Activated CD8-positive, alpha-beta memory T cell treated with anti-CD3 and anti-CD28 coated beads, Interleukin-2, amount 10 ng/mL, durations not matched to agents 7 days and 5 days (primary cell): Measurements from ENCODE around the gene SPDYE6. TPM values are rescaled to one million over a fixed set of nuclear protein-coding genes. Genes with fewer than 3 reads are reported as not detected.
A peak's percentile ranks its signal among the peaks of the same experiment; 100 is the strongest.
"Not testable (repeated sequence)": the region's sequence is repeated elsewhere in the genome, so short reads cannot be mapped to it uniquely, and the experiment has no call there.

Experiments used
- ATAC-seq: fragments of 150-1000 bp; cut with Tn5 transposase; one replicate; pipeline ENCODE4 v1.10.0; 2021; ENCODE audit warnings: moderate library complexity
- CTCF ChIA-PET: fragments of 350-600 bp; sonication (Branson Sonifier 250); formaldehyde crosslinking; loops from one replicate; lab custom pipeline; 2021; ENCODE audit warnings: antibody characterized with exemption; lab: Charles Lee
- DNase-seq: peaks from one replicate; pipeline ENCODE4 v3.0.0-alpha.2; 2020
- H3K27ac Mint-ChIP-seq: one replicate; pipeline ENCODE4 v1.8.0; 2021; ENCODE audit warnings: mild to moderate bottlenecking, mixed read lengths
- H3K27me3 Mint-ChIP-seq: one replicate; pipeline ENCODE4 v1.8.0; 2021; ENCODE audit warnings: mixed read lengths
- H3K36me3 Mint-ChIP-seq: one replicate; pipeline ENCODE4 v1.8.0; 2021; ENCODE audit warnings: mild to moderate bottlenecking, mixed read lengths
- H3K4me1 Mint-ChIP-seq: one replicate; pipeline ENCODE4 v1.8.0; 2021; ENCODE audit warnings: mixed read lengths
- H3K4me3 Mint-ChIP-seq: one replicate; pipeline ENCODE4 v1.8.0; 2021; ENCODE audit warnings: mild to moderate bottlenecking, moderate library complexity, mixed read lengths
- H3K9me3 Mint-ChIP-seq: one replicate; pipeline ENCODE4 v1.8.0; 2022; ENCODE audit warnings: low read depth, mixed read lengths
- total RNA-seq, 2 experiments: library from RNA; stranded (reverse); gene quantifications; one replicate each; pipeline ENCODE4 v1.2.3, GENCODE V29; 2021

The SPDYE6 gene
- total RNA-seq, 2 experiments from 2014 or later: not detected

GRCh38 chr7:102389810-102390209 is 33.6 kb upstream of the SPDYE6 start:
- H3K27ac Mint-ChIP-seq: no peak overlapping the region
- H3K27me3 Mint-ChIP-seq: no peaks in the 10 kb centered on the region
- H3K4me3 Mint-ChIP-seq: no peak overlapping the region
- no peak for DNase-seq
- ATAC-seq: no peak
- H3K9me3 Mint-ChIP-seq: no peaks in the 10 kb centered on the region
- peaks cover 12% of the 10 kb centered on the region for H3K36me3 Mint-ChIP-seq
- no peaks in the 10 kb centered on the region for H3K4me1 Mint-ChIP-seq
- CTCF ChIA-PET: interaction anchor here (0.6 to 0.8 kb wide), 3 partner anchors 107 to 1291 kb away, joined by 3 to 4 read pairs (median 3); no protein-coding TSS in a partner anchor

GRCh38 chr7:102387064-102387463 is 30.8 kb upstream of the SPDYE6 start:
- no peak for DNase-seq
- Mint-ChIP-seq H3K4me3 (no peak overlapping the region), H3K27me3 (no peaks in the 10 kb centered on the region), H3K9me3 (no peaks in the 10 kb centered on the region), H3K27ac (no peak overlapping the region), H3K4me1 (no peaks in the 10 kb centered on the region), H3K36me3 (peaks cover 8% of the 10 kb centered on the region)
- ATAC-seq: no peak
- CTCF ChIA-PET: interaction anchor here (0.8 to 2.0 kb wide), 3 partner anchors 100 to 107 kb away, joined by 3 to 6 read pairs (median 4); no protein-coding TSS in a partner anchor

- H3K4me1 Mint-ChIP-seq, H3K9me3 Mint-ChIP-seq, DNase-seq, ATAC-seq, H3K4me3 Mint-ChIP-seq, H3K27ac Mint-ChIP-seq, H3K27me3 Mint-ChIP-seq, CTCF ChIA-PET: not testable (repeated sequence)
- H3K36me3 Mint-ChIP-seq: peaks cover 31% of the 10 kb centered on the region
These were observed 25.6 kb upstream of the SPDYE6 start for GRCh38 chr7:102381696-102382425.

- peaks cover 32% of the 10 kb centered on the region for H3K36me3 Mint-ChIP-seq
- H3K9me3 Mint-ChIP-seq, H3K4me1 Mint-ChIP-seq, CTCF ChIA-PET, ATAC-seq, H3K27ac Mint-ChIP-seq, H3K4me3 Mint-ChIP-seq, DNase-seq, H3K27me3 Mint-ChIP-seq: not testable (repeated sequence)
These were observed 24.6 kb upstream of the SPDYE6 start for GRCh38 chr7:102380837-102381236.

- no peak for ATAC-seq
These were observed 20.8 kb upstream of the SPDYE6 start for GRCh38 chr7:102376964-102377466.

GRCh38 chr7:102372796-102373195 is 16.6 kb upstream of the SPDYE6 start:
- DNase-seq, H3K9me3 Mint-ChIP-seq, H3K4me3 Mint-ChIP-seq, CTCF ChIA-PET, H3K27ac Mint-ChIP-seq, ATAC-seq, H3K4me1 Mint-ChIP-seq, H3K27me3 Mint-ChIP-seq: not testable (repeated sequence)
- peaks cover 38% of the 10 kb centered on the region for H3K36me3 Mint-ChIP-seq

More at GRCh38 chr7:102376964-102377466, 20.8 kb upstream of the SPDYE6 start:
- H3K36me3 Mint-ChIP-seq: peaks cover 37% of the 10 kb centered on the region
- H3K27me3 Mint-ChIP-seq: no peaks in the 10 kb centered on the region
- no peak for DNase-seq
- H3K4me1 Mint-ChIP-seq: peaks cover 8% of the 10 kb centered on the region
- no peaks in the 10 kb centered on the region for H3K9me3 Mint-ChIP-seq
- CTCF ChIA-PET: no interaction called here
- peak overlapping the region; percentile 29 for H3K27ac Mint-ChIP-seq
- no peak overlapping the region for H3K4me3 Mint-ChIP-seq

GRCh38 chr7:102370038-102370437 is 13.8 kb upstream of the SPDYE6 start:
- peaks cover 33% of the 10 kb centered on the region for H3K36me3 Mint-ChIP-seq
- DNase-seq, ATAC-seq, H3K27ac Mint-ChIP-seq, H3K9me3 Mint-ChIP-seq, H3K4me1 Mint-ChIP-seq, CTCF ChIA-PET, H3K4me3 Mint-ChIP-seq, H3K27me3 Mint-ChIP-seq: not testable (repeated sequence)

GRCh38 chr7:102365390-102365789 is 9.1 kb upstream of the SPDYE6 start:
- peaks cover 14% of the 10 kb centered on the region for H3K4me1 Mint-ChIP-seq
- H3K9me3 Mint-ChIP-seq, H3K27ac Mint-ChIP-seq, ATAC-seq, H3K27me3 Mint-ChIP-seq, CTCF ChIA-PET, DNase-seq: not testable (repeated sequence)
- H3K4me3 Mint-ChIP-seq: peak overlapping the region; percentile 44
- peaks cover 22% of the 10 kb centered on the region for H3K36me3 Mint-ChIP-seq

GRCh38 chr7:102364394-102364886 is 8.2 kb upstream of the SPDYE6 start:
- DNase-seq: peak; percentile 42
- H3K27me3 Mint-ChIP-seq, CTCF ChIA-PET, H3K9me3 Mint-ChIP-seq, ATAC-seq: not testable (repeated sequence)
- Mint-ChIP-seq H3K27ac (peak overlapping the region; percentile 83), H3K4me3 (peak overlapping the region; percentile 97), H3K4me1 (peaks cover 14% of the 10 kb centered on the region), H3K36me3 (peaks cover 17% of the 10 kb centered on the region)

- not testable (repeated sequence) for H3K27me3 Mint-ChIP-seq, H3K9me3 Mint-ChIP-seq
- H3K36me3 Mint-ChIP-seq: peaks cover 17% of the 10 kb centered on the region
- H3K27ac Mint-ChIP-seq: peak overlapping the region; percentile 85
- peak overlapping the region; percentile 97 for H3K4me3 Mint-ChIP-seq
- CTCF ChIA-PET: interaction anchor here (1.0 kb wide), 2 partner anchors 61 to 85 kb away, joined by 3 to 4 read pairs; no protein-coding TSS in a partner anchor
- DNase-seq: peak; percentile 98
- peak; percentile 99 for ATAC-seq
- peaks cover 14% of the 10 kb centered on the region for H3K4me1 Mint-ChIP-seq
These were observed 7.5 kb upstream of the SPDYE6 start for GRCh38 chr7:102363549-102364393.

- H3K4me1 Mint-ChIP-seq, H3K27me3 Mint-ChIP-seq, H3K4me3 Mint-ChIP-seq, H3K27ac Mint-ChIP-seq, CTCF ChIA-PET, H3K9me3 Mint-ChIP-seq, ATAC-seq, H3K36me3 Mint-ChIP-seq, DNase-seq: not testable (repeated sequence)
These were observed 9.3 kb downstream of the SPDYE6 start for GRCh38 chr7:102346983-102347382.

- H3K4me3 Mint-ChIP-seq, H3K27ac Mint-ChIP-seq, CTCF ChIA-PET, ATAC-seq, H3K27me3 Mint-ChIP-seq, H3K36me3 Mint-ChIP-seq, H3K9me3 Mint-ChIP-seq, DNase-seq, H3K4me1 Mint-ChIP-seq: not testable (repeated sequence)
These were observed 15.5 kb downstream of the SPDYE6 start for GRCh38 chr7:102340599-102341368.

GRCh38 chr7:102337420-102337819 is 18.8 kb downstream of the SPDYE6 start:
- DNase-seq, ATAC-seq, H3K9me3 Mint-ChIP-seq, H3K27ac Mint-ChIP-seq, H3K4me3 Mint-ChIP-seq, H3K27me3 Mint-ChIP-seq, H3K36me3 Mint-ChIP-seq, CTCF ChIA-PET, H3K4me1 Mint-ChIP-seq: not testable (repeated sequence)
